IMR-90 (cell line): ENCODE results near the gene PIN1. TPM values are rescaled to one million over a fixed set of nuclear protein-coding genes. Genes with fewer than 3 reads are reported as not detected.

Experiments used
- ATAC-seq: fragments of 200-7000 bp; cut with Tn5 transposase; 2 replicates; pipeline ENCODE4 v1.9.1; 2020; ENCODE audit warnings: low read depth, mild to moderate bottlenecking, moderate library complexity
- BruUV-seq: library from RNA; stranded (reverse); fragments of 400-500 nt; replicated peaks from 2 replicates; lab custom pipeline; 2021; lab: Mats Ljungman, UMichigan
- CTCF ChIA-PET: fragments of 300-600 bp; formaldehyde crosslinking; extraction: SDS; loops from one replicate; lab custom pipeline; 2021; ENCODE audit warnings: antibody characterized with exemption; lab: Yijun Ruan, JAX
- POLR2A ChIA-PET: fragments of 300-600 bp; sonication (Branson Sonifier 250); formaldehyde crosslinking; loops from one replicate; lab custom pipeline; 2022; ENCODE audit warnings: antibody characterized with exemption; ENCODE audit not compliant: unreplicated experiment; lab: Charles Lee
- DNase-seq: peaks from one replicate; pipeline ENCODE4 v3.0.0; 2013
- H2AFZ ChIP-seq: replicated peaks from 2 replicates; pipeline ENCODE3; 2013; ENCODE audit warnings: low read length, mild to moderate bottlenecking; ENCODE audit not compliant: poor library complexity
- H2AK5ac ChIP-seq: 2 replicates; pipeline ENCODE4 v1.6.1; 2013; ENCODE audit warnings: low read depth, low read length, inconsistent platforms
- H2AK9ac ChIP-seq: replicated peaks from 2 replicates; pipeline ENCODE3; 2013; ENCODE audit warnings: mild to moderate bottlenecking, low read depth, low read length, moderate library complexity; ENCODE audit not compliant: poor library complexity
- H2BK120ac ChIP-seq: 2 replicates; pipeline ENCODE4 v1.6.1; 2013; ENCODE audit warnings: low read depth, low read length, inconsistent platforms
- H2BK15ac ChIP-seq: 3 replicates; pipeline ENCODE4 v1.6.1; 2013; ENCODE audit warnings: low read depth, low read length, inconsistent platforms
- H2BK20ac ChIP-seq: 2 replicates; pipeline ENCODE4 v1.6.1; 2013; ENCODE audit warnings: low read depth, mild to moderate bottlenecking, inconsistent platforms, low read length, moderate library complexity
- H2BK5ac ChIP-seq: 2 replicates; pipeline ENCODE4 v1.6.1; 2013; ENCODE audit warnings: mild to moderate bottlenecking, low read depth, low read length, inconsistent platforms; ENCODE audit not compliant: poor library complexity, severe bottlenecking
- H3K14ac ChIP-seq: replicated peaks from 2 replicates; pipeline ENCODE4 v1.6.1; 2013; ENCODE audit warnings: low read depth, low read length, inconsistent platforms
- H3K18ac ChIP-seq: 2 replicates; pipeline ENCODE4 v1.6.1; 2013; ENCODE audit warnings: low read depth, low read length, control low read depth
- H3K23ac ChIP-seq: 2 replicates; pipeline ENCODE4 v1.6.1; 2013; ENCODE audit warnings: low read depth, low read length, inconsistent platforms
- H3K27ac ChIP-seq: 2 replicates; pipeline ENCODE4 v1.5.1; 2013; ENCODE audit warnings: mild to moderate bottlenecking, control low read depth, low read length; ENCODE audit not compliant: insufficient read depth
- H3K27me3 ChIP-seq: 2 replicates; pipeline ENCODE4 v1.6.1; 2013; ENCODE audit warnings: low read length; ENCODE audit not compliant: control insufficient read depth, insufficient read depth
- H3K36me3 ChIP-seq: 2 replicates; pipeline ENCODE4 v1.6.1; 2013; ENCODE audit warnings: low read length, mixed read lengths; ENCODE audit not compliant: control insufficient read depth, insufficient read depth
- H3K4ac ChIP-seq: 2 replicates; pipeline ENCODE4 v1.6.1; 2013; ENCODE audit warnings: low read depth, low read length, inconsistent platforms
- H3K4me1 ChIP-seq: 2 replicates; pipeline ENCODE4 v1.6.1; 2013; ENCODE audit warnings: low read length, mixed read lengths; ENCODE audit not compliant: control insufficient read depth, insufficient read depth
- H3K4me2 ChIP-seq: 2 replicates; pipeline ENCODE4 v1.6.1; 2013; ENCODE audit warnings: low read depth, mild to moderate bottlenecking, control low read depth, low read length, moderate library complexity
- H3K4me3 ChIP-seq: 2 replicates; pipeline ENCODE4 v1.5.1; 2013; ENCODE audit warnings: low read depth, mild to moderate bottlenecking, control low read depth, low read length, moderate library complexity; ENCODE audit not compliant: insufficient read depth
- H3K56ac ChIP-seq: 2 replicates; pipeline ENCODE4 v1.6.1; 2013; ENCODE audit warnings: low read length, inconsistent platforms; ENCODE audit not compliant: insufficient read depth; ENCODE audit errors: extremely low read depth
- H3K79me1 ChIP-seq, 2 experiments: 2 replicates each; pipeline ENCODE4 v1.6.1; 2013; ENCODE audit warnings: low read length in 2 of 2, inconsistent platforms in 1 of 2, low read depth in 1 of 2
- H3K9ac ChIP-seq: 2 replicates; pipeline ENCODE4 v1.6.1; 2013; ENCODE audit warnings: low read depth, low read length, control low read depth
- H3K9me1 ChIP-seq: 2 replicates; pipeline ENCODE4 v1.6.1; 2013; ENCODE audit warnings: low read length, inconsistent platforms; ENCODE audit not compliant: insufficient read depth
- H3K9me3 ChIP-seq: 2 replicates; pipeline ENCODE4 v1.6.1; 2013; ENCODE audit warnings: low read length; ENCODE audit not compliant: control insufficient read depth, insufficient read depth
- H4K20me1 ChIP-seq: 2 replicates; pipeline ENCODE4 v1.6.1; 2013; ENCODE audit warnings: low read length, inconsistent platforms; ENCODE audit not compliant: insufficient read depth
- H4K5ac ChIP-seq: 2 replicates; pipeline ENCODE4 v1.6.1; 2013; ENCODE audit warnings: mild to moderate bottlenecking, low read depth, low read length, control low read depth
- H4K8ac ChIP-seq, 2 experiments: 2 replicates each; pipeline ENCODE4 v1.6.1; 2013; ENCODE audit warnings: low read depth in 2 of 2, low read length in 2 of 2, control low read depth in 1 of 2, inconsistent platforms in 1 of 2
- H4K91ac ChIP-seq: 2 replicates; pipeline ENCODE4 v1.6.1; 2013; ENCODE audit warnings: low read depth, low read length, inconsistent platforms; ENCODE audit not compliant: insufficient read depth
- MAZ ChIP-seq: IDR thresholded peaks from 2 replicates; pipeline ENCODE4 v1.6.1; 2012; ENCODE audit warnings: low read depth, mild to moderate bottlenecking, low read length, improper control_type of control experiment, moderate library complexity, borderline replicate concordance
- POLR2A ChIP-seq: IDR thresholded peaks from 2 replicates; pipeline ENCODE4 v1.6.1; 2012; ENCODE audit warnings: mild to moderate bottlenecking, low read depth, low read length
- RCOR1 ChIP-seq: IDR thresholded peaks from 2 replicates; pipeline ENCODE4 v1.6.1; 2012; ENCODE audit warnings: mild to moderate bottlenecking, low read length, improper control_type of control experiment; ENCODE audit not compliant: insufficient replicate concordance
- WGBS, 2 experiments: methylation state at CpG; one replicate each; pipeline versions ENCODE4 v1.1.5 to v1.1.7; 2013; ENCODE audit warnings: missing lambda C conversion rate in 2 of 2; ENCODE audit not compliant: insufficient read length in 1 of 2; ENCODE audit errors: extremely low coverage in 2 of 2; 5-methylcytosine and 5-hydroxymethylcytosine counted together
- dilution Hi-C: fragments of 300-500 bp; cut with HindIII; formaldehyde crosslinking; loops from one replicate; pipeline ENCODE4 v1.14.3; 2018; ENCODE audit warnings: low sequenced_read_pairs; ENCODE audit not compliant: unreplicated experiment
- in situ Hi-C: fragments of 300-500 bp; cut with MboI; formaldehyde crosslinking; loops from 3 replicates; pipeline ENCODE4 v1.14.3; 2019; ENCODE audit warnings: low sequenced_read_pairs, inconsistent platforms, mixed read lengths
- intact Hi-C: fragments of 100-400 bp; cut with micrococcal nuclease; formaldehyde crosslinking; loops from 2 replicates; pipeline ENCODE4 v1.10.0; 2022
- polyA plus RNA-seq, 3 experiments: library from polyadenylated mRNA; depleted of rRNA; stranded (reverse); fragments of >200 nt; gene quantifications; 2 replicates each; pipeline ENCODE4 v1.2.3, GENCODE V29; 2012; ENCODE audit warnings: low replicate concordance in 1 of 3
- total RNA-seq: library from RNA; depleted of rRNA; stranded (reverse); fragments of >200 nt; gene quantifications from 2 replicates; pipeline ENCODE4 v1.2.3, GENCODE V29; 2012

The PIN1 gene
- total and polyA plus RNA-seq, 2 of the 4 experiments (the other 2 are of a cell fraction) = 76.0 to 105 TPM

GRCh38 chr19:9785367-9786331 lies 49.5 kb upstream of the PIN1 start:
- Histone ChIP-seq H3K9ac (peak overlapping the region; percentile 81), H3K4me2 (peak overlapping the region; percentile 87), H4K8ac (peak overlapping the region; percentile 84 to 93; a peak in 3 of 4 replicates), H3K27me3 (no peaks in the 10 kb centered on the region), H3K4me3 (peak overlapping the region; percentile 92), H3K27ac (peak overlapping the region; percentile 95), H3K36me3 (no peaks in the 10 kb centered on the region), H2AK5ac (no peak overlapping the region; the same call in 1 of the 2 replicates), H3K14ac (peak overlapping the region; percentile 96; the same call in 1 of the 2 replicates), H2BK120ac (peak overlapping the region; percentile 73; the same call in 1 of the 2 replicates), H3K18ac (peak overlapping the region; percentile 70; the same call in 1 of the 2 replicates), H4K20me1 (no peaks in the 10 kb centered on the region), H3K56ac (peak overlapping the region; percentile 38), H3K9me3 (no peaks in the 10 kb centered on the region), H2BK20ac (0 out of 2 replicates have a peak overlapping the region, but pooled peaks have one; percentile 29), H2AK9ac (peak overlapping the region; percentile 98), H3K79me1 (peaks cover 12 to 25% of the 10 kb centered on the region in 2 experiments), H3K9me1 (no peaks in the 10 kb centered on the region), H2AFZ (peak overlapping the region; percentile 99), H4K5ac (peak overlapping the region; percentile 79), H3K4ac (peak overlapping the region; percentile 87), H4K91ac (peak overlapping the region; percentile 42; the same call in 1 of the 2 replicates), H3K4me1 (peaks cover 8% of the 10 kb centered on the region), H3K23ac (0 out of 2 replicates have a peak overlapping the region, but pooled peaks have one; percentile 31), H2BK5ac (peak overlapping the region; percentile 82), H2BK15ac (peak overlapping the region; percentile 71; the same call in 1 of the 3 replicates)
- intact Hi-C loops = loop anchor here (1.0 kb wide), 2 partner anchors 17 to 164 kb away; partner anchors contain the start of genes ZNF561 and ZNF846
- peak; percentile 92 for DNase-seq
- POLR2A ChIA-PET = no interaction called here
- TF ChIP-seq POLR2A = peak; percentile 64; the same call in 1 of the 2 replicates
- TF ChIP-seq MAZ = peak; percentile 86; the same call in 1 of the 2 replicates
- TF ChIP-seq RCOR1 = no peak
- peak; percentile 88 for ATAC-seq
- BruUV-seq = no TSS peak
- in situ Hi-C loops = no loop called here
- dilution Hi-C loops = no loop called here
- 0% methylated on average over 19 of the region's 74 CpGs; no CpG with 5 or more reads in 1 of the 2 experiments for WGBS, 2 experiments
- CTCF ChIA-PET = no interaction called here
